ENCODE results near the gene RPTOR.

Gene RPTOR

DNA sequence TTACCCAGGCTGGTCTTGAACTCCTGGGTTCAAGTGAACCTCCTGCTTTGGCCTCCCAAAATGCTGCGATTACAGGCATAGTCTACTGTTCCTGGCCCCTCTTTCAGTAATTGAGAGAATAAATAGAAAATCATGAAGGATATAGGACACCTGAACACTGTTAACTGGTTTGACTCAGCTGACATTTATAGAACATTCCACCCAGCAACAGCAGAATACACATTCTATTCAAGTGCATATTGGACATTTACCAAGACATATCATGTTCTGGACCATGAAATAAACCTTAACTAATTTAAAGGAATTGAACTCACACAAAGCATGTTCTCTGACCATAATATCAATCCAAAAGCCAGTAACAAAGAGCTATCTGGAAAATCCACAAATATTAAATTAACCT lies 470.5 kb downstream of the RPTOR start:
- TF ChIP-seq, protein P1, sequence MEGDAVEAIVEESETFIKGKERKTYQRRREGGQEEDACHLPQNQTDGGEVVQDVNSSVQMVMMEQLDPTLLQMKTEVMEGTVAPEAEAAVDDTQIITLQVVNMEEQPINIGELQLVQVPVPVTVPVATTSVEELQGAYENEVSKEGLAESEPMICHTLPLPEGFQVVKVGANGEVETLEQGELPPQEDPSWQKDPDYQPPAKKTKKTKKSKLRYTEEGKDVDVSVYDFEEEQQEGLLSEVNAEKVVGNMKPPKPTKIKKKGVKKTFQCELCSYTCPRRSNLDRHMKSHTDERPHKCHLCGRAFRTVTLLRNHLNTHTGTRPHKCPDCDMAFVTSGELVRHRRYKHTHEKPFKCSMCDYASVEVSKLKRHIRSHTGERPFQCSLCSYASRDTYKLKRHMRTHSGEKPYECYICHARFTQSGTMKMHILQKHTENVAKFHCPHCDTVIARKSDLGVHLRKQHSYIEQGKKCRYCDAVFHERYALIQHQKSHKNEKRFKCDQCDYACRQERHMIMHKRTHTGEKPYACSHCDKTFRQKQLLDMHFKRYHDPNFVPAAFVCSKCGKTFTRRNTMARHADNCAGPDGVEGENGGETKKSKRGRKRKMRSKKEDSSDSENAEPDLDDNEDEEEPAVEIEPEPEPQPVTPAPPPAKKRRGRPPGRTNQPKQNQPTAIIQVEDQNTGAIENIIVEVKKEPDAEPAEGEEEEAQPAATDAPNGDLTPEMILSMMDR (IDR thresholded peaks at IDR 0.05; ENCODE audit: low read depth, low read length, missing control alignments): no peak
- DNase-seq: no peak
- in situ Hi-C loops (cut with HindIII; ENCODE audit: low pct_ligation_motif_present, low sequenced_read_pairs): loop anchor here (25.0 kb wide), 1 partner anchor 97 kb away; no protein-coding TSS in a partner anchor

More for the DNA sequence above, 470.5 kb downstream of the RPTOR start:
- Histone ChIP-seq H3K36me3 (replicated peaks) (no peaks in the 10 kb centered on the region), H3K27me3 (replicated peaks) (no peaks in the 10 kb centered on the region), H3K4me3 (ENCODE audit: low read depth, low read length) (no peak overlapping the region), H3K27ac (no peak overlapping the region)
